Liver (tissue), 9 donors: ENCODE results near the gene CEP131. TPM values are rescaled to one million over a fixed set of nuclear protein-coding genes. Genes with fewer than 3 reads are reported as not detected.

Experiments used
- DNase-seq: peaks from one replicate; pipeline ENCODE4 v3.0.0-alpha.2; 2017; ENCODE audit warnings: low spot score
- H3K27ac ChIP-seq, 2 donors: one replicate each; pipeline ENCODE4 v1.7.0; 2013; ENCODE audit warnings: inconsistent platforms in 2 of 2, low read length in 2 of 2, control low read depth in 1 of 2, low read depth in 1 of 2, mild to moderate bottlenecking in 1 of 2
- H3K27me3 ChIP-seq, 4 donors: one replicate each; pipeline versions ENCODE4 v1.6.1 to v1.7.0; 2013; ENCODE audit warnings: low read length in 3 of 4, inconsistent platforms in 1 of 4, mild to moderate bottlenecking in 1 of 4, moderate library complexity in 1 of 4; ENCODE audit not compliant: control insufficient read depth in 4 of 4, insufficient read depth in 4 of 4
- H3K36me3 ChIP-seq, 4 donors: one replicate each; pipeline versions ENCODE4 v1.6.1 to v1.7.0; 2013; ENCODE audit warnings: low read length in 3 of 4, mild to moderate bottlenecking in 3 of 4, low read depth in 1 of 4, moderate library complexity in 1 of 4; ENCODE audit not compliant: control insufficient read depth in 4 of 4, insufficient read depth in 3 of 4
- H3K4me1 ChIP-seq, 4 donors: one replicate each; pipeline versions ENCODE4 v1.6.1 to v1.7.0; 2013; ENCODE audit warnings: low read length in 3 of 4, mild to moderate bottlenecking in 3 of 4, moderate library complexity in 1 of 4; ENCODE audit not compliant: control insufficient read depth in 4 of 4, insufficient read depth in 4 of 4
- H3K4me3 ChIP-seq, 3 donors: one replicate each; pipeline versions ENCODE4 v1.6.1 to v1.7.0; 2013; ENCODE audit warnings: low read length in 3 of 3, control low read depth in 1 of 3, low read depth in 1 of 3, mild to moderate bottlenecking in 1 of 3
- H3K9ac ChIP-seq, 2 donors: one replicate each; pipeline ENCODE4 v1.7.0; 2013; ENCODE audit warnings: low read length in 2 of 2, mild to moderate bottlenecking in 2 of 2, moderate library complexity in 2 of 2, control low read depth in 1 of 2, low read depth in 1 of 2
- H3K9me3 ChIP-seq, 4 donors: one replicate each; pipeline versions ENCODE4 v1.6.1 to v1.7.0; 2013; ENCODE audit warnings: low read length in 3 of 4; ENCODE audit not compliant: control insufficient read depth in 4 of 4
- FOXA1 ChIP-seq: IDR thresholded peaks from 2 replicates; pipeline ENCODE4 v1.6.1; 2016; ENCODE audit warnings: antibody characterized with exemption
- FOXA2 ChIP-seq: IDR thresholded peaks from 2 replicates; pipeline ENCODE4 v1.6.1; 2016; ENCODE audit warnings: antibody characterized with exemption
- HNF4A ChIP-seq, 2 donors: conservative IDR thresholded peaks; 2 replicates each; pipeline ENCODE4 v1.6.1; 2016; ENCODE audit warnings: antibody characterized with exemption in 2 of 2, mild to moderate bottlenecking in 2 of 2
- HNF4G ChIP-seq: IDR thresholded peaks from 2 replicates; pipeline ENCODE4 v1.6.1; 2016; ENCODE audit warnings: antibody characterized with exemption
- JUND ChIP-seq, 2 donors: IDR thresholded peaks; 2 replicates each; pipeline ENCODE4 v1.6.1; 2016; ENCODE audit warnings: antibody characterized with exemption in 2 of 2
- NR2F2 ChIP-seq: IDR thresholded peaks from 2 replicates; pipeline ENCODE4 v1.6.1; 2016; ENCODE audit warnings: antibody characterized with exemption
- RAD21 ChIP-seq, 2 donors: IDR thresholded peaks; 2 replicates each; pipeline ENCODE4 v1.6.1; 2016; ENCODE audit warnings: antibody characterized with exemption in 2 of 2, mild to moderate bottlenecking in 2 of 2
- RXRA ChIP-seq, 2 donors: IDR thresholded peaks; 2 replicates each; pipeline ENCODE4 v1.6.1; 2017 to 2018; ENCODE audit warnings: antibody characterized with exemption in 2 of 2, mild to moderate bottlenecking in 1 of 2
- SP1 ChIP-seq: IDR thresholded peaks from 2 replicates; pipeline ENCODE4 v1.6.1; 2018; ENCODE audit warnings: antibody characterized with exemption, mild to moderate bottlenecking
- TAF1 ChIP-seq: conservative IDR thresholded peaks from 2 replicates; pipeline ENCODE4 v1.6.1; 2016; ENCODE audit warnings: antibody characterized with exemption, mild to moderate bottlenecking
- YY1 ChIP-seq: IDR thresholded peaks from 2 replicates; pipeline ENCODE4 v1.6.1; 2016; ENCODE audit warnings: antibody characterized with exemption, mild to moderate bottlenecking
- WGBS: extraction: QIAGEN DNeasy Blood & Tissue Kit; methylation state at CpG from one replicate; pipeline ENCODE4 v1.1.7; 2013; 5-methylcytosine and 5-hydroxymethylcytosine counted together
- polyA plus RNA-seq, 2 donors: library from polyadenylated mRNA; stranded (reverse) in 1 of 2; unstranded in 1 of 2; fragments of 200-250 nt in 1 of 2; fragments of >200 nt in 1 of 2; fragmentation: Nextera tagmentation in 1 of 2; extraction: Ambion mirVana in 1 of 2; gene quantifications; one replicate each; pipeline versions ENCODE4 v1.2.1 to v1.2.3, GENCODE V29; 2013 to 2015
- total RNA-seq, 2 donors: library from RNA; depleted of rRNA; stranded (reverse); fragments of >200 nt; gene quantifications; one replicate each; pipeline ENCODE4 v1.2.3, GENCODE V29; 2014
- TF ChIP-seq, protein P1 (sequence below): IDR thresholded peaks from 2 replicates; pipeline ENCODE4 v1.6.1; 2016; ENCODE audit warnings: antibody characterized with exemption
- TF ChIP-seq, protein P2 (sequence below): IDR thresholded peaks from 2 replicates; pipeline ENCODE4 v1.6.1; 2016; ENCODE audit warnings: antibody characterized with exemption, mild to moderate bottlenecking
- TF ChIP-seq, protein P3 (sequence below): fragments of 150-350 bp; IDR thresholded peaks from 2 replicates; pipeline ENCODE4 v1.5.1; 2017; ENCODE audit warnings: improper control_type of control experiment, low read depth, low read length; ENCODE audit not compliant: missing input control
- donor health status: healthy.
- donor health status: healthy.
- donor health status: healthy.
- donor health status: healthy.
- donor health status: healthy.

CEP131 gene
- total and polyA plus RNA-seq, 4 donors, result 0.71 to 6.3 (median 2.2) TPM

DNA sequence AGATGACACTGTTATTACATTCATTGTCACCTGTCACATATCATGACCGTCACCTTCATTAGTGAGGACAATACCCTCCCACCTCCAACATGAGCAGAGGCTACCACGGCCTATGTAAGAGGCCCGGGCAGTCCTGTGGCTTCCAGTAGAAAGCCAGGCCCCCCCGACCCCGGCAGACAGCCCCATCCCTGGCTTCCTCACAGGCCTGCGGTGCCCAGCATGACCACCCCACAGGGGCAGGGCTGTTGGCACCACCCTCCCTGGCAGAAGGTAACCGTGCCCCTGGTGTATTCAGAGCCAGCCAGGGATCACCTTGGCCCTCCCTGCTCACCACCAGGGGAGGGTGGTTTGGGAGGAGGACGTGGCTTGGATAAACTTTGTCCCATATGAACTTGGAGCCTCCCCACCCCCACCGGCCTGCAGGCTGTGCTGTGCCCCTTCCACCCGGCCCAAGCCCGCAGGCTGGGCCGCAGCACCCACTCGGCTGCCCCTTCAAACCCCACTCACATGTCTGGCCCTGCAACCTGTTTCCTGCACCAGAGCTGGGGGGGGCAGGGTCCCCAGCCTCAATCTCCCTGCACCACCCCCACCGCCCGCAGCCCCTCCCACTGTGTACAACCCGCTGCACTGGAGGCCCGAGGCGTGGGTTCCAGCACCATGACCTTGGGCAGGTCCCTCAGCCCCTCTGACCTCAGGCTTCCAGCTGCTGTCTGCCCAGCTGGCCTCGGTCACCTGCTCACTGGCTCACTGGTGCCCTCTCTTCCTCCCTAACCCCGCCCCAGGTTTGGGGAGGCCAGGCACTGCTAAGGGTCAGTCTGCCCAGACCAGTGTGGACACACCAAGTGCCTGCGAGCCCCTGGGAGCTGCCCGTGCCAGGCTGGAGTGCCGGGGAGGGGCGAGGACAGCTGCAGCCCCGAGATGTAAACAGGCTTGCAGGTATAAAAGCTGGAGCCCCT is 44.4 kb downstream of the CEP131 start (continued):
- no peak for TF ChIP-seq HNF4G
- TF ChIP-seq FOXA1, result no peak
- no peak for TF ChIP-seq SP1

DNA sequence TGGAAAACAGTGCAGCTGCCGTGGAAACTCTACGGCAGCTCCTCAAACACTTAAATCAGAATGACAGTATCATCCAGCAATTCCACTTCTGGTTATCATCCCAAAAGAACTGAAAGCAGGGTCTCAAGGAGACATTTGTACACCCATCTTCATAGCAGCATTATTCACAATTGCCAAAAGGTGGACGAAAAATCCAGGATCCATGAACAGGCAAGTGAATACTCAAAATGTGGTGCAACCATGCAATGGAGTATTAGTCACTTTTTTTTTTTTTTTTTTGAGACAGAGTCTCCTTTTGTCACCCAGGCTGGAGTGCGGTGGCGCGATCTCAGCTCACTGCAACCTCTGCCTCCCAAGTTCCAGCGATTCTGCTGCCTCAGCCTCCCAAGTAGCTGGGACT is 46.1 kb downstream of the CEP131 start:
- Histone ChIP-seq H3K27me3 (no peaks in the 10 kb centered on the region), H3K4me3 (no peak overlapping the region), H3K4me1 (no peaks in the 10 kb centered on the region), H3K27ac (no peak overlapping the region), H3K9ac (no peak overlapping the region), H3K36me3 (no peaks in the 10 kb centered on the region), H3K9me3 (no peaks in the 10 kb centered on the region)
- DNase-seq, result no peak
- WGBS, result 93% methylated on average over 7 of the region's 7 CpGs
- TF ChIP-seq FOXA2, result no peak
- TF ChIP-seq, protein P1, sequence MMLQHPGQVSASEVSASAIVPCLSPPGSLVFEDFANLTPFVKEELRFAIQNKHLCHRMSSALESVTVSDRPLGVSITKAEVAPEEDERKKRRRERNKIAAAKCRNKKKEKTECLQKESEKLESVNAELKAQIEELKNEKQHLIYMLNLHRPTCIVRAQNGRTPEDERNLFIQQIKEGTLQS, result no peak
- no peak for TF ChIP-seq RAD21 (IDR thresholded peaks at IDR 0.05)
- TF ChIP-seq YY1, result no peak
- TF ChIP-seq HNF4A (conservative IDR thresholded peaks at IDR 0.05), result no peak
- no peak for TF ChIP-seq RXRA (IDR thresholded peaks at IDR 0.05)
- TF ChIP-seq SP1, result no peak
- TF ChIP-seq, protein P2, sequence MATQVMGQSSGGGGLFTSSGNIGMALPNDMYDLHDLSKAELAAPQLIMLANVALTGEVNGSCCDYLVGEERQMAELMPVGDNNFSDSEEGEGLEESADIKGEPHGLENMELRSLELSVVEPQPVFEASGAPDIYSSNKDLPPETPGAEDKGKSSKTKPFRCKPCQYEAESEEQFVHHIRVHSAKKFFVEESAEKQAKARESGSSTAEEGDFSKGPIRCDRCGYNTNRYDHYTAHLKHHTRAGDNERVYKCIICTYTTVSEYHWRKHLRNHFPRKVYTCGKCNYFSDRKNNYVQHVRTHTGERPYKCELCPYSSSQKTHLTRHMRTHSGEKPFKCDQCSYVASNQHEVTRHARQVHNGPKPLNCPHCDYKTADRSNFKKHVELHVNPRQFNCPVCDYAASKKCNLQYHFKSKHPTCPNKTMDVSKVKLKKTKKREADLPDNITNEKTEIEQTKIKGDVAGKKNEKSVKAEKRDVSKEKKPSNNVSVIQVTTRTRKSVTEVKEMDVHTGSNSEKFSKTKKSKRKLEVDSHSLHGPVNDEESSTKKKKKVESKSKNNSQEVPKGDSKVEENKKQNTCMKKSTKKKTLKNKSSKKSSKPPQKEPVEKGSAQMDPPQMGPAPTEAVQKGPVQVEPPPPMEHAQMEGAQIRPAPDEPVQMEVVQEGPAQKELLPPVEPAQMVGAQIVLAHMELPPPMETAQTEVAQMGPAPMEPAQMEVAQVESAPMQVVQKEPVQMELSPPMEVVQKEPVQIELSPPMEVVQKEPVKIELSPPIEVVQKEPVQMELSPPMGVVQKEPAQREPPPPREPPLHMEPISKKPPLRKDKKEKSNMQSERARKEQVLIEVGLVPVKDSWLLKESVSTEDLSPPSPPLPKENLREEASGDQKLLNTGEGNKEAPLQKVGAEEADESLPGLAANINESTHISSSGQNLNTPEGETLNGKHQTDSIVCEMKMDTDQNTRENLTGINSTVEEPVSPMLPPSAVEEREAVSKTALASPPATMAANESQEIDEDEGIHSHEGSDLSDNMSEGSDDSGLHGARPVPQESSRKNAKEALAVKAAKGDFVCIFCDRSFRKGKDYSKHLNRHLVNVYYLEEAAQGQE, result no peak
- no peak for TF ChIP-seq JUND (IDR thresholded peaks at IDR 0.05)
- no peak for TF ChIP-seq TAF1
- TF ChIP-seq, protein P3, sequence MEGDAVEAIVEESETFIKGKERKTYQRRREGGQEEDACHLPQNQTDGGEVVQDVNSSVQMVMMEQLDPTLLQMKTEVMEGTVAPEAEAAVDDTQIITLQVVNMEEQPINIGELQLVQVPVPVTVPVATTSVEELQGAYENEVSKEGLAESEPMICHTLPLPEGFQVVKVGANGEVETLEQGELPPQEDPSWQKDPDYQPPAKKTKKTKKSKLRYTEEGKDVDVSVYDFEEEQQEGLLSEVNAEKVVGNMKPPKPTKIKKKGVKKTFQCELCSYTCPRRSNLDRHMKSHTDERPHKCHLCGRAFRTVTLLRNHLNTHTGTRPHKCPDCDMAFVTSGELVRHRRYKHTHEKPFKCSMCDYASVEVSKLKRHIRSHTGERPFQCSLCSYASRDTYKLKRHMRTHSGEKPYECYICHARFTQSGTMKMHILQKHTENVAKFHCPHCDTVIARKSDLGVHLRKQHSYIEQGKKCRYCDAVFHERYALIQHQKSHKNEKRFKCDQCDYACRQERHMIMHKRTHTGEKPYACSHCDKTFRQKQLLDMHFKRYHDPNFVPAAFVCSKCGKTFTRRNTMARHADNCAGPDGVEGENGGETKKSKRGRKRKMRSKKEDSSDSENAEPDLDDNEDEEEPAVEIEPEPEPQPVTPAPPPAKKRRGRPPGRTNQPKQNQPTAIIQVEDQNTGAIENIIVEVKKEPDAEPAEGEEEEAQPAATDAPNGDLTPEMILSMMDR, result no peak

DNA sequence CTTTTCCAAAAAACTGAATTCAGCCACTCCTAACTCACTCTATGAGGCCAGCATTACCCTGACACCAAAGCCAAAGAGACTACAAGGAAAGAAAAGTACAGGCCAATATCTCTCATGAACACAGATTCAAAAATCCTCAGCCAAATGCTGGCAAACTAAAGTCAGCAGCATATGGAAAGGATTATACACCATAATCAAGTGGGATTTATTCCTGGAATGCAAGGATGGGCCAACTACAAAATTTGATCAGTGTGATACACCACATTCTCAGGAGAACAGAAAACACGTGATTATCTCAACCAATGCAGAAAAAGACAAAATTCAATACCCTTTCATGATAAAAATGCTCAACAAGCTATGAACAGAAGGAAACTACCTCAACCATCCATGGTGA is 49.0 kb downstream of the CEP131 start:
- Histone ChIP-seq H3K9me3 (no peaks in the 10 kb centered on the region), H3K36me3 (no peaks in the 10 kb centered on the region), H3K27ac (no peak overlapping the region), H3K27me3 (no peaks in the 10 kb centered on the region), H3K4me1 (no peaks in the 10 kb centered on the region), H3K4me3 (no peak overlapping the region), H3K9ac (no peak overlapping the region)
- 90% methylated on average over 1 of the region's 1 CpG for WGBS
- DNase-seq, result no peak
- TF ChIP-seq FOXA2 (no peak), RAD21 (IDR thresholded peaks at IDR 0.05) (no peak), YY1 (no peak), NR2F2 (no peak), SP1 (no peak), RXRA (IDR thresholded peaks at IDR 0.05) (no peak)
- TF ChIP-seq, protein P2, result no peak
- TF ChIP-seq, protein P1, result no peak
